ENCODE measurements around the gene MRPL43. TPM values are rescaled to one million over a fixed set of nuclear protein-coding genes. Genes with fewer than 3 reads are reported as not detected.

MRPL43 gene
- total RNA-seq, 1 donor from 2014 or later, result 24.5 TPM

GRCh38 chr10:100995181-100995580, 7.9 kb upstream of the MRPL43 start:
- Mint-ChIP-seq H3K27me3 (ENCODE audit: insufficient read depth, low read depth) (peaks cover 6% of the 10 kb centered on the region), H3K4me1 (peaks cover 4% of the 10 kb centered on the region), H3K36me3 (peaks cover 10% of the 10 kb centered on the region), H3K4me3 (peak overlapping the region; percentile 81), H3K27ac (no peak overlapping the region), H3K9me3 (no peaks in the 10 kb centered on the region)
- Histone ChIP-seq H3K9me3 (ENCODE audit: low read depth) (no peaks in the 10 kb centered on the region), H3K4me1 (peaks cover 5% of the 10 kb centered on the region), H3K27me3 (no peaks in the 10 kb centered on the region), H3K27ac (no peak overlapping the region), H3K4me3 (no peak overlapping the region), H3K9ac (no peak overlapping the region), H3K4me2 (no peak overlapping the region), H3K79me2 (ENCODE audit: low read depth) (peaks cover 14% of the 10 kb centered on the region), H3F3A (ENCODE audit: low read depth) (peaks cover 57% of the 10 kb centered on the region), H3K36me3 (no peaks in the 10 kb centered on the region), H2AFZ (replicated peaks) (no peak overlapping the region), H4K20me1 (ENCODE audit: low read depth) (no peaks in the 10 kb centered on the region)
- DNase-seq (ENCODE audit: low spot score), result no peak
- TF ChIP-seq EZH2 (IDR thresholded peaks at IDR 0.05), result no peak
- TF ChIP-seq EZH2phosphoT487 (IDR thresholded peaks at IDR 0.05), result no peak
- TF ChIP-seq CTCF (IDR thresholded peaks at IDR 0.05), result no peak

- peak overlapping the region; percentile 27 for H3K4me3 Mint-ChIP-seq
- DNase-seq (ENCODE audit: low spot score), result peak; percentile 65
- Histone ChIP-seq H2AFZ (replicated peaks) (no peak overlapping the region), H3K4me2 (no peak overlapping the region), H3K36me3 (no peaks in the 10 kb centered on the region), H3K9me3 (ENCODE audit: low read depth) (no peaks in the 10 kb centered on the region), H3K9ac (no peak overlapping the region), H4K20me1 (ENCODE audit: low read depth) (peaks cover 6% of the 10 kb centered on the region), H3K27ac (no peak overlapping the region), H3F3A (ENCODE audit: low read depth) (peaks cover 57% of the 10 kb centered on the region), H3K4me1 (peaks cover 5% of the 10 kb centered on the region), H3K79me2 (ENCODE audit: low read depth) (peaks cover 20% of the 10 kb centered on the region), H3K4me3 (no peak overlapping the region), H3K27me3 (no peaks in the 10 kb centered on the region)
- H3K4me1 Mint-ChIP-seq, result peaks cover 4% of the 10 kb centered on the region
- no peaks in the 10 kb centered on the region for H3K9me3 Mint-ChIP-seq
- H3K27ac Mint-ChIP-seq, result no peak overlapping the region
- TF ChIP-seq EZH2 (IDR thresholded peaks at IDR 0.05) (no peak), CTCF (IDR thresholded peaks at IDR 0.05) (peak; percentile 72)
- peaks cover 4% of the 10 kb centered on the region for H3K27me3 Mint-ChIP-seq (ENCODE audit: insufficient read depth, low read depth)
- peaks cover 10% of the 10 kb centered on the region for H3K36me3 Mint-ChIP-seq
Observed at GRCh38 chr10:100993986-100994708, 6.8 kb upstream of the MRPL43 start.

- H3K4me2 ChIP-seq, result no peak overlapping the region
- DNase-seq (ENCODE audit: low spot score), result no peak
- no peaks in the 10 kb centered on the region for H3K9me3 ChIP-seq (ENCODE audit: low read depth)
- H3K79me2 ChIP-seq (ENCODE audit: low read depth), result peaks cover 51% of the 10 kb centered on the region
- H2AFZ ChIP-seq (replicated peaks), result no peak overlapping the region
- no peak overlapping the region for H3K4me3 ChIP-seq
- peaks cover 14% of the 10 kb centered on the region for H3F3A ChIP-seq (ENCODE audit: low read depth)
- H3K4me3 Mint-ChIP-seq, result peak overlapping the region; percentile 43
- no peak overlapping the region for H3K9ac ChIP-seq
- peaks cover 14% of the 10 kb centered on the region for H3K4me1 Mint-ChIP-seq
- H3K27ac ChIP-seq, result no peak overlapping the region
- TF ChIP-seq EZH2phosphoT487 (IDR thresholded peaks at IDR 0.05) (no peak), EZH2 (IDR thresholded peaks at IDR 0.05) (no peak), CTCF (IDR thresholded peaks at IDR 0.05) (no peak)
- H3K27me3 ChIP-seq, result no peaks in the 10 kb centered on the region
- H3K27ac Mint-ChIP-seq, result no peak overlapping the region
- no peaks in the 10 kb centered on the region for H3K36me3 ChIP-seq
- H3K27me3 Mint-ChIP-seq (ENCODE audit: insufficient read depth, low read depth), result peaks cover 7% of the 10 kb centered on the region
- peaks cover 16% of the 10 kb centered on the region for H4K20me1 ChIP-seq (ENCODE audit: low read depth)
- H3K4me1 ChIP-seq, result peaks cover 14% of the 10 kb centered on the region
- H3K9me3 Mint-ChIP-seq, result no peaks in the 10 kb centered on the region
- H3K36me3 Mint-ChIP-seq, result peaks cover 13% of the 10 kb centered on the region
Observed at GRCh38 chr10:100989088-100989487, 1.8 kb upstream of the MRPL43 start.

Measured in neural progenitor cell (in vitro differentiated cells).